Neural cell (in vitro differentiated cells): ENCODE results near the gene TYSND1. TPM values are rescaled to one million over a fixed set of nuclear protein-coding genes. Genes with fewer than 3 reads are reported as not detected.

Experiments used
- H2AFZ ChIP-seq: fragments of 200-600, 300-800 bp; sonication (generic), shearing (Covaris generic); 2 replicates; pipeline ENCODE4 v1.6.0; 2014; ENCODE audit warnings: low read depth, mild to moderate bottlenecking, antibody characterized with exemption, low read length, moderate library complexity
- H3F3A ChIP-seq: fragments of 200-600 bp; shearing (Covaris generic); 2 replicates; pipeline ENCODE4 v1.6.1; 2016; ENCODE audit warnings: mild to moderate bottlenecking, moderate library complexity, mixed read lengths, antibody characterized with exemption, low read length; ENCODE audit not compliant: insufficient read depth, poor library complexity, severe bottlenecking
- H3K27ac ChIP-seq: fragments of 200-600, 300-800 bp; sonication (generic), shearing (Covaris generic); 2 replicates; pipeline ENCODE4 v1.5.1; 2014; ENCODE audit warnings: mild to moderate bottlenecking, low read length, moderate library complexity
- H3K27me3 ChIP-seq: fragments of 300-800, 200-600 bp; sonication (generic), shearing (Covaris generic); 2 replicates; pipeline ENCODE4 v1.6.0; 2014; ENCODE audit warnings: mild to moderate bottlenecking, low read depth, low read length, moderate library complexity; ENCODE audit not compliant: insufficient read depth
- H3K36me3 ChIP-seq: fragments of 300-800, 200-600 bp; sonication (generic), shearing (Covaris generic); 2 replicates; pipeline ENCODE4 v1.5.1; 2014; ENCODE audit warnings: mild to moderate bottlenecking, antibody characterized with exemption, low read length, moderate library complexity; ENCODE audit not compliant: insufficient read depth
- H3K4me2 ChIP-seq: fragments of 300-800, 200-600 bp; sonication (generic), shearing (Covaris generic); 2 replicates; pipeline ENCODE4 v1.6.0; 2014; ENCODE audit warnings: mild to moderate bottlenecking, low read length
- H3K4me3 ChIP-seq: fragments of 300-800, 200-600 bp; sonication (generic), shearing (Covaris generic); 2 replicates; pipeline ENCODE4 v1.5.1; 2014; ENCODE audit warnings: mild to moderate bottlenecking, low read length, moderate library complexity
- H3K79me2 ChIP-seq: fragments of 200-600 bp; shearing (Covaris generic); replicated peaks from 2 replicates; pipeline ENCODE4 v1.6.0; 2014; ENCODE audit warnings: mild to moderate bottlenecking, low read length, moderate library complexity; ENCODE audit not compliant: insufficient read depth
- H3K9ac ChIP-seq: fragments of 300-800, 200-600 bp; sonication (generic), shearing (Covaris generic); 2 replicates; pipeline ENCODE4 v1.6.1; 2016; ENCODE audit warnings: mild to moderate bottlenecking, low read length, mixed read lengths
- H3K9me2 ChIP-seq: fragments of 200-600 bp; shearing (Covaris generic); 2 replicates; pipeline ENCODE4 v1.6.1; 2016; ENCODE audit warnings: mild to moderate bottlenecking, low read length, mixed read lengths; ENCODE audit not compliant: insufficient read depth
- H3K9me3 ChIP-seq: fragments of 200-600, 300-800 bp; sonication (generic), shearing (Covaris generic); 2 replicates; pipeline ENCODE4 v1.6.1; 2016; ENCODE audit warnings: mild to moderate bottlenecking, mixed run types, low read length, moderate library complexity, mixed read lengths
- H4K20me1 ChIP-seq: fragments of 200-600 bp; shearing (Covaris generic); 2 replicates; pipeline ENCODE4 v1.6.1; 2016; ENCODE audit warnings: mild to moderate bottlenecking, mixed run types; ENCODE audit not compliant: insufficient read depth
- CTCF ChIP-seq: fragments of 450-650 bp; IDR thresholded peaks from 2 replicates; pipeline ENCODE4 v1.5.1; 2014; ENCODE audit warnings: antibody characterized with exemption, mild to moderate bottlenecking, moderate library complexity; ENCODE audit not compliant: poor library complexity, severe bottlenecking
- EP300 ChIP-seq: fragments of 450-650 bp; conservative IDR thresholded peaks from 2 replicates; pipeline ENCODE4 v1.6.1; 2014; ENCODE audit warnings: antibody characterized with exemption, mild to moderate bottlenecking, moderate library complexity; ENCODE audit not compliant: poor library complexity, severe bottlenecking
- EZH2 ChIP-seq: fragments of 200-600, 300-800 bp; shearing (Covaris generic), sonication (generic); IDR thresholded peaks from 2 replicates; pipeline ENCODE4 v1.6.1; 2014; ENCODE audit warnings: antibody characterized with exemption, low read length, borderline replicate concordance, mild to moderate bottlenecking; ENCODE audit not compliant: insufficient read depth, poor library complexity, severe bottlenecking
- MXI1 ChIP-seq: fragments of 450-650 bp; conservative IDR thresholded peaks from 2 replicates; pipeline ENCODE4 v1.6.1; 2014; ENCODE audit warnings: antibody characterized with exemption, mild to moderate bottlenecking; ENCODE audit not compliant: poor library complexity, severe bottlenecking
- POLR2AphosphoS5 ChIP-seq: IDR thresholded peaks from 2 replicates; pipeline ENCODE4 v1.6.1; 2012
- RAD21 ChIP-seq: fragments of 450-650 bp; conservative IDR thresholded peaks from 2 replicates; pipeline ENCODE4 v1.6.1; 2014; ENCODE audit warnings: antibody characterized with exemption, mild to moderate bottlenecking, moderate library complexity
- SMC3 ChIP-seq: fragments of 450-650 bp; conservative IDR thresholded peaks from 2 replicates; pipeline ENCODE4 v1.6.1; 2014; ENCODE audit warnings: antibody characterized with exemption, mild to moderate bottlenecking, moderate library complexity; ENCODE audit not compliant: poor library complexity
- TAF1 ChIP-seq: IDR thresholded peaks from 2 replicates; pipeline ENCODE4 v1.6.1; 2012; ENCODE audit warnings: low read depth
- polyA plus RNA-seq: library from polyadenylated mRNA; depleted of rRNA; stranded (reverse); fragments of >200 nt; gene quantifications from 2 replicates; pipeline ENCODE4 v1.2.3, GENCODE V29; 2014
- TF ChIP-seq, protein P1 (sequence below): IDR thresholded peaks from 2 replicates; pipeline ENCODE4 v1.6.1; 2012; ENCODE audit warnings: borderline replicate concordance

TYSND1 gene
- polyA plus RNA-seq, 1 donor from 2014 or later: 10.3 TPM

- no peaks in the 10 kb centered on the region for H3K36me3 ChIP-seq
- no peaks in the 10 kb centered on the region for H3K9me2 ChIP-seq
- H3K4me3 ChIP-seq: no peak overlapping the region
- H3K4me2 ChIP-seq: no peak overlapping the region
- no peaks in the 10 kb centered on the region for H4K20me1 ChIP-seq
- H2AFZ ChIP-seq: no peak overlapping the region
- no peak overlapping the region for H3K27ac ChIP-seq
- no peaks in the 10 kb centered on the region for H3K27me3 ChIP-seq
- no peaks in the 10 kb centered on the region for H3K79me2 ChIP-seq
- H3K9ac ChIP-seq: no peak overlapping the region
- no peaks in the 10 kb centered on the region for H3F3A ChIP-seq
- H3K9me3 ChIP-seq: no peaks in the 10 kb centered on the region
- TF ChIP-seq TAF1: no peak
- no peak for TF ChIP-seq EP300
- TF ChIP-seq MXI1: no peak
- TF ChIP-seq EZH2: no peak
- TF ChIP-seq, protein P1, sequence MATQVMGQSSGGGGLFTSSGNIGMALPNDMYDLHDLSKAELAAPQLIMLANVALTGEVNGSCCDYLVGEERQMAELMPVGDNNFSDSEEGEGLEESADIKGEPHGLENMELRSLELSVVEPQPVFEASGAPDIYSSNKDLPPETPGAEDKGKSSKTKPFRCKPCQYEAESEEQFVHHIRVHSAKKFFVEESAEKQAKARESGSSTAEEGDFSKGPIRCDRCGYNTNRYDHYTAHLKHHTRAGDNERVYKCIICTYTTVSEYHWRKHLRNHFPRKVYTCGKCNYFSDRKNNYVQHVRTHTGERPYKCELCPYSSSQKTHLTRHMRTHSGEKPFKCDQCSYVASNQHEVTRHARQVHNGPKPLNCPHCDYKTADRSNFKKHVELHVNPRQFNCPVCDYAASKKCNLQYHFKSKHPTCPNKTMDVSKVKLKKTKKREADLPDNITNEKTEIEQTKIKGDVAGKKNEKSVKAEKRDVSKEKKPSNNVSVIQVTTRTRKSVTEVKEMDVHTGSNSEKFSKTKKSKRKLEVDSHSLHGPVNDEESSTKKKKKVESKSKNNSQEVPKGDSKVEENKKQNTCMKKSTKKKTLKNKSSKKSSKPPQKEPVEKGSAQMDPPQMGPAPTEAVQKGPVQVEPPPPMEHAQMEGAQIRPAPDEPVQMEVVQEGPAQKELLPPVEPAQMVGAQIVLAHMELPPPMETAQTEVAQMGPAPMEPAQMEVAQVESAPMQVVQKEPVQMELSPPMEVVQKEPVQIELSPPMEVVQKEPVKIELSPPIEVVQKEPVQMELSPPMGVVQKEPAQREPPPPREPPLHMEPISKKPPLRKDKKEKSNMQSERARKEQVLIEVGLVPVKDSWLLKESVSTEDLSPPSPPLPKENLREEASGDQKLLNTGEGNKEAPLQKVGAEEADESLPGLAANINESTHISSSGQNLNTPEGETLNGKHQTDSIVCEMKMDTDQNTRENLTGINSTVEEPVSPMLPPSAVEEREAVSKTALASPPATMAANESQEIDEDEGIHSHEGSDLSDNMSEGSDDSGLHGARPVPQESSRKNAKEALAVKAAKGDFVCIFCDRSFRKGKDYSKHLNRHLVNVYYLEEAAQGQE: no peak
- TF ChIP-seq RAD21: no peak
- TF ChIP-seq SMC3: no peak
- TF ChIP-seq CTCF: no peak
- TF ChIP-seq POLR2AphosphoS5: no peak
Observed at GRCh38 chr10:70190102-70190501, 43.6 kb upstream of the TYSND1 start.

GRCh38 chr10:70188768-70189167, 42.3 kb upstream of the TYSND1 start:
- H3K9ac ChIP-seq: no peak overlapping the region
- TF ChIP-seq SMC3: no peak
- no peak for TF ChIP-seq EZH2
- no peak for TF ChIP-seq EP300
- no peak for TF ChIP-seq CTCF
- TF ChIP-seq TAF1: no peak
- TF ChIP-seq MXI1: no peak
- TF ChIP-seq POLR2AphosphoS5: no peak
- TF ChIP-seq, protein P1: no peak
- no peaks in the 10 kb centered on the region for H3K79me2 ChIP-seq
- no peaks in the 10 kb centered on the region for H3F3A ChIP-seq
- no peak overlapping the region for H3K4me2 ChIP-seq
- H3K27ac ChIP-seq: no peak overlapping the region
- H3K27me3 ChIP-seq: no peaks in the 10 kb centered on the region
- no peak overlapping the region for H2AFZ ChIP-seq
- no peaks in the 10 kb centered on the region for H3K9me2 ChIP-seq
- H4K20me1 ChIP-seq: no peaks in the 10 kb centered on the region
- no peak overlapping the region for H3K4me3 ChIP-seq
- no peaks in the 10 kb centered on the region for H3K36me3 ChIP-seq
- H3K9me3 ChIP-seq: no peaks in the 10 kb centered on the region
